Stimulated activated naive CD4-positive, alpha-beta T cell treated with Interleukin-2 at 50 U/mL for 16 hours (primary cell): ENCODE results near the gene RFC2.
"Not testable (repeated sequence)": the region's sequence is repeated elsewhere in the genome, so short reads cannot be mapped to it uniquely, and the experiment has no call there.

Source experiments
- DNase-seq: peaks from one replicate; lab custom pipeline; 2025; lab: John Stamatoyannopoulos, UW

Gene RFC2

GRCh38 chr7:74217455-74218342 is 36.5 kb downstream of the RFC2 start:
- no peak for DNase-seq

- DNase-seq: no peak
Observed at GRCh38 chr7:74216361-74216761, 37.8 kb downstream of the RFC2 start.

GRCh38 chr7:74215921-74216320 is 38.3 kb downstream of the RFC2 start:
- DNase-seq: no peak

- DNase-seq: no peak
Observed at GRCh38 chr7:74214816-74215630, 39.2 kb downstream of the RFC2 start.

- no peak for DNase-seq
Observed at GRCh38 chr7:74212661-74213060, 41.5 kb downstream of the RFC2 start.

- not testable (repeated sequence) for DNase-seq
Observed at GRCh38 chr7:74208241-74208640, 46.0 kb downstream of the RFC2 start.

GRCh38 chr7:74207586-74207985 is 46.6 kb downstream of the RFC2 start:
- DNase-seq: no peak

- peak; percentile 66 for DNase-seq
Observed at GRCh38 chr7:74206589-74207120, 47.5 kb downstream of the RFC2 start.

- not testable (repeated sequence) for DNase-seq
Observed at GRCh38 chr7:74206052-74206451, 48.1 kb downstream of the RFC2 start.

GRCh38 chr7:74203956-74204618 is 50.1 kb downstream of the RFC2 start:
- no peak for DNase-seq

GRCh38 chr7:74202841-74203556 is 51.2 kb downstream of the RFC2 start:
- DNase-seq: no peak

GRCh38 chr7:74199551-74200355 is 54.4 kb downstream of the RFC2 start:
- DNase-seq: no peak

- DNase-seq: no peak
Observed at GRCh38 chr7:74197449-74198124, 56.6 kb downstream of the RFC2 start.

GRCh38 chr7:74195968-74196654 is 58.1 kb downstream of the RFC2 start:
- DNase-seq: not testable (repeated sequence)

GRCh38 chr7:74195139-74195860 is 58.9 kb downstream of the RFC2 start:
- not testable (repeated sequence) for DNase-seq

GRCh38 chr7:74194686-74195085 is 59.5 kb downstream of the RFC2 start:
- no peak for DNase-seq

GRCh38 chr7:74193913-74194312 is 60.3 kb downstream of the RFC2 start:
- no peak for DNase-seq

GRCh38 chr7:74193054-74193453 is 61.1 kb downstream of the RFC2 start:
- DNase-seq: no peak

GRCh38 chr7:74191231-74191630 is 63.0 kb downstream of the RFC2 start:
- DNase-seq: no peak
